Panc1 (cell line): Measurements from ENCODE around the gene LPA. TPM values are rescaled to one million over a fixed set of nuclear protein-coding genes. Genes with fewer than 3 reads are reported as not detected.

Experiments used
- ATAC-seq: fragments of 200-7000 bp; cut with Tn5 transposase; 2 replicates; pipeline ENCODE4 v1.9.1; 2020; ENCODE audit warnings: mild to moderate bottlenecking, moderate library complexity
- BruUV-seq: library from RNA; stranded (reverse); fragments of 400-500 nt; replicated peaks from 2 replicates; lab custom pipeline; 2021; lab: Mats Ljungman, UMichigan
- CTCF ChIA-PET: fragments of 300-600 bp; sonication (Branson Sonifier 250); formaldehyde crosslinking; loops from one replicate; lab custom pipeline; 2022; ENCODE audit warnings: antibody characterized with exemption; lab: Charles Lee
- POLR2A ChIA-PET: fragments of 300-600 bp; sonication (Branson Sonifier 250); formaldehyde crosslinking; loops from one replicate; lab custom pipeline; 2022; ENCODE audit warnings: antibody characterized with exemption; lab: Charles Lee
- DNase-seq: peaks from one replicate; pipeline ENCODE4 v3.0.0-alpha.2; 2010; ENCODE audit warnings: low read depth, low spot score
- H3K27ac ChIP-seq: 2 replicates; pipeline ENCODE4 v1.5.1; 2011; ENCODE audit warnings: mild to moderate bottlenecking, low read length, inconsistent platforms
- H3K27me3 ChIP-seq: fragments of 200-500 bp; sonication (Bioruptor generic); 2 replicates; pipeline ENCODE4 v1.6.0; 2014; ENCODE audit warnings: low read length, inconsistent platforms; ENCODE audit not compliant: control insufficient read depth, insufficient read depth
- H3K36me3 ChIP-seq: fragments of 200-500 bp; sonication (Bioruptor generic); 2 replicates; pipeline ENCODE4 v1.5.1; 2014; ENCODE audit warnings: inconsistent platforms, mild to moderate bottlenecking, low read length, moderate library complexity; ENCODE audit not compliant: control insufficient read depth, insufficient read depth
- H3K4me1 ChIP-seq: 2 replicates; pipeline ENCODE4 v1.5.1; 2011; ENCODE audit warnings: inconsistent platforms, mild to moderate bottlenecking, low read length, moderate library complexity; ENCODE audit not compliant: control insufficient read depth, insufficient read depth
- H3K4me3 ChIP-seq, 2 experiments: 2 replicates each; pipeline ENCODE4 v1.5.1; 2011 to 2012; ENCODE audit warnings: low read depth in 2 of 2, low read length in 2 of 2, mild to moderate bottlenecking in 2 of 2, inconsistent platforms in 1 of 2, moderate library complexity in 1 of 2
- H3K9me3 ChIP-seq: fragments of 200-500 bp; sonication (Bioruptor generic); 2 replicates; pipeline ENCODE4 v1.5.1; 2014; ENCODE audit warnings: low read depth, mild to moderate bottlenecking, inconsistent platforms, low read length, moderate library complexity; ENCODE audit not compliant: control insufficient read depth, insufficient read depth
- POLR2AphosphoS5 ChIP-seq: IDR thresholded peaks from 2 replicates; pipeline ENCODE4 v1.6.1; 2012; ENCODE audit warnings: mild to moderate bottlenecking, low read depth, low read length, moderate library complexity
- SIN3A ChIP-seq: IDR thresholded peaks from 2 replicates; pipeline ENCODE4 v1.6.1; 2012; ENCODE audit warnings: low read depth, mild to moderate bottlenecking, low read length, moderate library complexity, borderline replicate concordance; ENCODE audit not compliant: insufficient read depth
- TCF7L2 ChIP-seq: IDR thresholded peaks from 2 replicates; pipeline ENCODE4 v1.6.1; 2011; ENCODE audit warnings: mild to moderate bottlenecking, low read depth, low read length, inconsistent platforms
- in situ Hi-C: cut with HindIII; loops from 2 replicates; pipeline ENCODE4 v1.10.0; 2016; ENCODE audit warnings: low sequenced_read_pairs, low pct_unique_long_range_greater_than_20kb
- intact Hi-C: fragments of 100-400 bp; cut with micrococcal nuclease; formaldehyde crosslinking; loops from one replicate; pipeline ENCODE4 v1.10.0; 2022; ENCODE audit not compliant: unreplicated experiment
- total RNA-seq: library from RNA; stranded (reverse); gene quantifications from one replicate; pipeline ENCODE4 v1.2.1, GENCODE V29; 2021; ENCODE audit not compliant: unreplicated experiment
- TF ChIP-seq, protein P1 (sequence below): fragments of 450-650 bp; IDR thresholded peaks from 2 replicates; pipeline ENCODE4 v1.5.1; 2017; ENCODE audit warnings: mild to moderate bottlenecking
- TF ChIP-seq, protein P2 (sequence below), 2 experiments: IDR thresholded peaks; 2 replicates each; pipeline ENCODE4 v1.6.1; 2011 to 2012; ENCODE audit warnings: low read depth in 2 of 2, control low read depth in 1 of 2, low read length in 1 of 2, mild to moderate bottlenecking in 1 of 2, moderate library complexity in 1 of 2; ENCODE audit not compliant: insufficient read depth in 1 of 2

Gene LPA
- total RNA-seq, 1 experiment from 2014 or later = 0.21 TPM

DNA sequence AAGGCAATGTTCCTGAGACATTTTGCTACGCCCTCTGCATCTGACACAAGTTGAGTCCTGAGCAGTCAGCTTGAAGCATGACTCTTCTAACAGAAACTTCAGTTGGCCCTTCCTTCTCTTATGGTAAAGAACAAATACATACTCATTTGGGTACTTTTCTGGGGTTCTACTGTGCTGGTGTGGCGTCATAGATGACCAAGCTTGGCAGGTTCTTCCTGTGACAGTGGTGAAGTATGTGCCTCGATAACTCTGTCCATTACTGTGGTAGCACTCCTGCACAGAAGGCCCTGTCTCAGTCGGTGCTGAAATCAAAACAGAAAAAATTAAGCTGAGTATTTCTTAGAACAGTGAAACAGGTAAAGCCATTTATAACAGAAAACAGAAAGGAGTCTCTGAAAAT lies 163.4 kb downstream of the LPA start:
- ChIA-PET CTCF (no interaction called here), POLR2A (no interaction called here)
- DNase-seq = no peak
- Histone ChIP-seq H3K36me3 (no peaks in the 10 kb centered on the region), H3K27ac (no peak overlapping the region), H3K27me3 (no peaks in the 10 kb centered on the region), H3K9me3 (no peaks in the 10 kb centered on the region), H3K4me1 (no peaks in the 10 kb centered on the region), H3K4me3 (no peak overlapping the region)
- in situ Hi-C loops = no loop called here
- no peak for ATAC-seq
- intact Hi-C loops = no loop called here
- no TSS peak for BruUV-seq
- TF ChIP-seq TCF7L2 = no peak
- TF ChIP-seq, protein P1, sequence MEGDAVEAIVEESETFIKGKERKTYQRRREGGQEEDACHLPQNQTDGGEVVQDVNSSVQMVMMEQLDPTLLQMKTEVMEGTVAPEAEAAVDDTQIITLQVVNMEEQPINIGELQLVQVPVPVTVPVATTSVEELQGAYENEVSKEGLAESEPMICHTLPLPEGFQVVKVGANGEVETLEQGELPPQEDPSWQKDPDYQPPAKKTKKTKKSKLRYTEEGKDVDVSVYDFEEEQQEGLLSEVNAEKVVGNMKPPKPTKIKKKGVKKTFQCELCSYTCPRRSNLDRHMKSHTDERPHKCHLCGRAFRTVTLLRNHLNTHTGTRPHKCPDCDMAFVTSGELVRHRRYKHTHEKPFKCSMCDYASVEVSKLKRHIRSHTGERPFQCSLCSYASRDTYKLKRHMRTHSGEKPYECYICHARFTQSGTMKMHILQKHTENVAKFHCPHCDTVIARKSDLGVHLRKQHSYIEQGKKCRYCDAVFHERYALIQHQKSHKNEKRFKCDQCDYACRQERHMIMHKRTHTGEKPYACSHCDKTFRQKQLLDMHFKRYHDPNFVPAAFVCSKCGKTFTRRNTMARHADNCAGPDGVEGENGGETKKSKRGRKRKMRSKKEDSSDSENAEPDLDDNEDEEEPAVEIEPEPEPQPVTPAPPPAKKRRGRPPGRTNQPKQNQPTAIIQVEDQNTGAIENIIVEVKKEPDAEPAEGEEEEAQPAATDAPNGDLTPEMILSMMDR = no peak
- TF ChIP-seq SIN3A = no peak
- TF ChIP-seq POLR2AphosphoS5 = no peak
- TF ChIP-seq, protein P2, sequence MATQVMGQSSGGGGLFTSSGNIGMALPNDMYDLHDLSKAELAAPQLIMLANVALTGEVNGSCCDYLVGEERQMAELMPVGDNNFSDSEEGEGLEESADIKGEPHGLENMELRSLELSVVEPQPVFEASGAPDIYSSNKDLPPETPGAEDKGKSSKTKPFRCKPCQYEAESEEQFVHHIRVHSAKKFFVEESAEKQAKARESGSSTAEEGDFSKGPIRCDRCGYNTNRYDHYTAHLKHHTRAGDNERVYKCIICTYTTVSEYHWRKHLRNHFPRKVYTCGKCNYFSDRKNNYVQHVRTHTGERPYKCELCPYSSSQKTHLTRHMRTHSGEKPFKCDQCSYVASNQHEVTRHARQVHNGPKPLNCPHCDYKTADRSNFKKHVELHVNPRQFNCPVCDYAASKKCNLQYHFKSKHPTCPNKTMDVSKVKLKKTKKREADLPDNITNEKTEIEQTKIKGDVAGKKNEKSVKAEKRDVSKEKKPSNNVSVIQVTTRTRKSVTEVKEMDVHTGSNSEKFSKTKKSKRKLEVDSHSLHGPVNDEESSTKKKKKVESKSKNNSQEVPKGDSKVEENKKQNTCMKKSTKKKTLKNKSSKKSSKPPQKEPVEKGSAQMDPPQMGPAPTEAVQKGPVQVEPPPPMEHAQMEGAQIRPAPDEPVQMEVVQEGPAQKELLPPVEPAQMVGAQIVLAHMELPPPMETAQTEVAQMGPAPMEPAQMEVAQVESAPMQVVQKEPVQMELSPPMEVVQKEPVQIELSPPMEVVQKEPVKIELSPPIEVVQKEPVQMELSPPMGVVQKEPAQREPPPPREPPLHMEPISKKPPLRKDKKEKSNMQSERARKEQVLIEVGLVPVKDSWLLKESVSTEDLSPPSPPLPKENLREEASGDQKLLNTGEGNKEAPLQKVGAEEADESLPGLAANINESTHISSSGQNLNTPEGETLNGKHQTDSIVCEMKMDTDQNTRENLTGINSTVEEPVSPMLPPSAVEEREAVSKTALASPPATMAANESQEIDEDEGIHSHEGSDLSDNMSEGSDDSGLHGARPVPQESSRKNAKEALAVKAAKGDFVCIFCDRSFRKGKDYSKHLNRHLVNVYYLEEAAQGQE (IDR thresholded peaks at IDR 0.05; ENCODE audit: insufficient read depth in 1 of 2, low read depth in 2 of 2, low read length in 1 of 2) = no peak

DNA sequence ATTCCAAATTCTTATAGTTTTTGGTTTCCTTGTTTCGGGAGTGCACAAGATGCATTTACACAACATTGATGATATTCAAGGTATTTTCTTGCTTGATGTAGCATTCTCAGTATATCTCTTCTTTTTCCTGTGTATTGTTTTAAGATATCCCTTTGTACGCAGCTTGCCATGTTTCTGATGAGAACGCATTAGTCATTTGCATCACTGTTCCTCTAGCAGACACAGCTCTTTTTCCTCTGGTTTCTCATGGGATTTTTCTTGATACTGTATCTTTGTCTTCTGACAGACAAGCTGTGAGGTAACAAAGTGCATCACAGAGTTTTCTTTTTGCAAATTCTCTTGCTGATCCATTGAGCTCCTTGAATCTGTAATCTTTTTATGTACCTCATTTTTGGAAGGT lies 169.5 kb downstream of the LPA start:
- POLR2A ChIA-PET = no interaction called here
- CTCF ChIA-PET = no interaction called here

More for the DNA sequence above, 169.5 kb downstream of the LPA start:
- TF ChIP-seq, protein P2 (IDR thresholded peaks at IDR 0.05; ENCODE audit: insufficient read depth in 1 of 2, low read depth in 2 of 2, low read length in 1 of 2) = no peak
- TF ChIP-seq, protein P1 = no peak
- TF ChIP-seq SIN3A (no peak), TCF7L2 (no peak), POLR2AphosphoS5 (no peak)
- no TSS peak for BruUV-seq
- Histone ChIP-seq H3K9me3 (no peaks in the 10 kb centered on the region), H3K27ac (no peak overlapping the region), H3K4me1 (no peaks in the 10 kb centered on the region), H3K36me3 (no peaks in the 10 kb centered on the region), H3K4me3 (no peak overlapping the region), H3K27me3 (no peaks in the 10 kb centered on the region)
- ATAC-seq = no peak
- intact Hi-C loops = no loop called here
- in situ Hi-C loops = no loop called here
- DNase-seq = no peak
